ENCODE data around the gene TXNDC5. TPM values are rescaled to one million over a fixed set of nuclear protein-coding genes. Genes with fewer than 3 reads are reported as not detected.

The TXNDC5 gene
- total RNA-seq, 2 donors from 2014 or later = 151 to 172 TPM

DNA sequence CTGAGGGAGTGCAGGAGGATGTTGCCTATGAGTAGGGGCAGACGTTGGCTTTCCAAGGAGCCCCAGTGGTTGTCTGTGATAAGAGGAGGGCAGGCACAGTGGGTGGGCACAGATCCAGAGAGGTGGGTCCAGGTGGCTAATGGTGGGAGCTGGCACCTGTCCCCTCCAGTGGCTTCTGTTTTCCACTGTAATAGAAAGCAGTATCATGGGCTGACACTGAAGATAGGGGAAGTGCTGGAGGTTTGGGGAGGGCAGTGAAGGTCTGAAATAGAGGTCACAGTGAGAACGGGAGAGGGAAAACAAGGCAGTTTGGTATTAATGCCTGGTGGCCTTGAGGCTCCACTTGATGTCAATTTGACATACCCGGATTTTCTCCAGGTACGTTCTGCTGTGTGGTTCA is 10.5 kb upstream of the TXNDC5 start:
- H3K9me3 ChIP-seq = peaks cover 4% of the 10 kb centered on the region
- H3K27me3 ChIP-seq (replicated peaks; ENCODE audit: insufficient read depth) = no peaks in the 10 kb centered on the region
- H3K36me3 ChIP-seq = no peaks in the 10 kb centered on the region
- no peaks in the 10 kb centered on the region for H3K4me1 ChIP-seq (ENCODE audit: control insufficient read depth in 1 of 2, low read depth in 2 of 2)
- TF ChIP-seq, protein P1, sequence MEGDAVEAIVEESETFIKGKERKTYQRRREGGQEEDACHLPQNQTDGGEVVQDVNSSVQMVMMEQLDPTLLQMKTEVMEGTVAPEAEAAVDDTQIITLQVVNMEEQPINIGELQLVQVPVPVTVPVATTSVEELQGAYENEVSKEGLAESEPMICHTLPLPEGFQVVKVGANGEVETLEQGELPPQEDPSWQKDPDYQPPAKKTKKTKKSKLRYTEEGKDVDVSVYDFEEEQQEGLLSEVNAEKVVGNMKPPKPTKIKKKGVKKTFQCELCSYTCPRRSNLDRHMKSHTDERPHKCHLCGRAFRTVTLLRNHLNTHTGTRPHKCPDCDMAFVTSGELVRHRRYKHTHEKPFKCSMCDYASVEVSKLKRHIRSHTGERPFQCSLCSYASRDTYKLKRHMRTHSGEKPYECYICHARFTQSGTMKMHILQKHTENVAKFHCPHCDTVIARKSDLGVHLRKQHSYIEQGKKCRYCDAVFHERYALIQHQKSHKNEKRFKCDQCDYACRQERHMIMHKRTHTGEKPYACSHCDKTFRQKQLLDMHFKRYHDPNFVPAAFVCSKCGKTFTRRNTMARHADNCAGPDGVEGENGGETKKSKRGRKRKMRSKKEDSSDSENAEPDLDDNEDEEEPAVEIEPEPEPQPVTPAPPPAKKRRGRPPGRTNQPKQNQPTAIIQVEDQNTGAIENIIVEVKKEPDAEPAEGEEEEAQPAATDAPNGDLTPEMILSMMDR (IDR thresholded peaks at IDR 0.05) = no peak
- ATAC-seq (ENCODE audit: insufficient number of reproducible peaks, low FRiP score, low read depth) = no peak
- no peak overlapping the region for H3K4me3 ChIP-seq
- no peak for DNase-seq (ENCODE audit: low spot score)
- H3K27ac ChIP-seq = no peak overlapping the region

DNA sequence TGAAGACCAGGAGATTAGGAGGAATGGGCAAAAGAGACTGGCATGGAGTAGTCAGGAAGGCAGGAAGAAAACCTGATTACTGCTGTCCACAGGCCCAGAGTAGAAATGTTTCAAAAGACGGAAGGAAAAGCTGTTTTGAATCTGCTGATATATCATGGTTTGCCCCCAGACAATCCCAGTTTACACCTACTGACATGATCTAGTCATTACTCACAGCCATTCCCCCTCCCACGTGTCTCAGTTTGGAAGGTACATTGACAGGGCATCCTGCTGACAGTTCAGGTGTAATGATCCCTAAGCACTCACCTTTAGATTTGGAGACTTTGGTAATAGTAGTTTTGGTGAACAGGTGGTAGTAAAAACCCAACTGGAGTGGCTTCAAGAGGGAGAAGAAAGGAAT is 9.8 kb upstream of the TXNDC5 start:
- H3K4me1 ChIP-seq (ENCODE audit: control insufficient read depth in 1 of 2, low read depth in 2 of 2) = no peaks in the 10 kb centered on the region
- no peak overlapping the region for H3K4me3 ChIP-seq
- no peaks in the 10 kb centered on the region for H3K9me3 ChIP-seq
- no peaks in the 10 kb centered on the region for H3K36me3 ChIP-seq
- DNase-seq (ENCODE audit: low spot score) (no peak), ATAC-seq (ENCODE audit: insufficient number of reproducible peaks, low FRiP score, low read depth) (no peak)
- no peaks in the 10 kb centered on the region for H3K27me3 ChIP-seq (replicated peaks; ENCODE audit: insufficient read depth)
- no peak overlapping the region for H3K27ac ChIP-seq
- TF ChIP-seq, protein P1 (IDR thresholded peaks at IDR 0.05) = no peak

DNA sequence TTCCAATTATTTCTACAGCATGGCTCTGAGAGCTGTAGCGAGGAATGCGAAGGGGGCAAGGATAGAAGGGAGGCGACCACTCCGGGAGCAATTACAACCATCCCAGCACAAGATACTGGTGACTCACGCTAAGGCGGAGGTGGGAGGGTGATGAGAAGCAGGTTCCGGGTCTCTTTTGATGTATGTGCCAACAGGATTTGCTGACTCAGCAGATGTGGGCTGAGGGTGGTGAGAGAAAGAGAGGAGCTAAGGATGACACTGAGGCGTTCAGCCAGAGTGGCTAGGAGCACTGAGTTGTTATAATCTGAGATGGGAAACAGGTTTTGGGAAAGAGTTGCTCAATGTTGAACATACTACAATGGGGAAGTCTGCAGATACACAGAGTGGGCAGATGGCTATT is 9.3 kb upstream of the TXNDC5 start:
- no peak for ATAC-seq (ENCODE audit: insufficient number of reproducible peaks, low FRiP score, low read depth)
- TF ChIP-seq, protein P1 (IDR thresholded peaks at IDR 0.05) = no peak
- Histone ChIP-seq H3K36me3 (no peaks in the 10 kb centered on the region), H3K27ac (no peak overlapping the region), H3K27me3 (replicated peaks; ENCODE audit: insufficient read depth) (no peaks in the 10 kb centered on the region), H3K4me1 (ENCODE audit: control insufficient read depth in 1 of 2, low read depth in 2 of 2) (no peaks in the 10 kb centered on the region), H3K9me3 (no peaks in the 10 kb centered on the region), H3K4me3 (no peak overlapping the region)
- DNase-seq (ENCODE audit: low spot score) = no peak

DNA sequence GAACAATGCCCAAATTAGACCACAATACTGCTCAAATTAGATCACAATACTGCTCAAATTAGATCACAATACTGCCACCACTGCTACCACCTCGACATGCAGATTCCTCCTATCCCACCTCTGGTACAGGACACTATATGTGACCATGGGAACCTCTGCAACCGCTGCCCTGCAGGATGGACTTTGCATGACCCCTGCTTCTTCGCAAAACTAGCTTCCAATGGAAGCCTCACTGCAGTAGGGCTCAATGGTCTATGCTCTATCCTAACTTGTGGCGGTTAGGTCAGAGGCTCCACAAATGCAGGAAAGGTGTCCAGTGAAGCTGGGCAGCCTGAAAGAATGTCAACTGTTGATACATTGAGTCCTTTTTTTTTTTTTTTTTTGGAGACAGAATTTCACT is 7.8 kb upstream of the TXNDC5 start:
- ATAC-seq (ENCODE audit: insufficient number of reproducible peaks, low FRiP score, low read depth) = no peak
- TF ChIP-seq, protein P1 (IDR thresholded peaks at IDR 0.05) = no peak
- H3K4me1 ChIP-seq (ENCODE audit: control insufficient read depth in 1 of 2, low read depth in 2 of 2) = no peaks in the 10 kb centered on the region

DNA sequence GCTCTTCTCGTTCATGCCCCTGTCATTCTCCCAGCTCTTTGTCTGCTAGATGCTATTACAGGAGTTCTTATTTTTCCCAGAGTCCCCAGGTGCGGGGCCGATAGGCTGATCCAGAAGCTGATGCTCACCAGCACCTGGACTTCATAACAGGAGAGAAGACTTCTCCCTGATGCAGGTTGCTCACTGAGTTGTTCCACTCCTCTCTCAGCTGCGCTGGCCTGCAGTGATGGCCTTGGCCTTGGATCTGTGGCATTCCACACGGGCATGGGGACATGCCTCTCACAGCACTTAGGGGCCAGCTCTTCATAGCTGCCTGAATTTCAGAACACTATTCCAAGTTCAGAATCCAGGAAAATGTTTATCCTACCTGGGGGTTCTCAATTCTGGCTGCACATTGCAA is 7.1 kb upstream of the TXNDC5 start:
- ATAC-seq (ENCODE audit: insufficient number of reproducible peaks, low FRiP score, low read depth) (no peak), DNase-seq (ENCODE audit: low spot score) (no peak)
- TF ChIP-seq, protein P1 (IDR thresholded peaks at IDR 0.05) = no peak
- no peaks in the 10 kb centered on the region for H3K4me1 ChIP-seq (ENCODE audit: control insufficient read depth in 1 of 2, low read depth in 2 of 2)
- H3K27ac ChIP-seq = no peak overlapping the region
- no peak overlapping the region for H3K4me3 ChIP-seq
- H3K27me3 ChIP-seq (replicated peaks; ENCODE audit: insufficient read depth) = no peaks in the 10 kb centered on the region
- no peaks in the 10 kb centered on the region for H3K9me3 ChIP-seq
- no peaks in the 10 kb centered on the region for H3K36me3 ChIP-seq

More for the DNA sequence above, 7.8 kb upstream of the TXNDC5 start:
- Histone ChIP-seq H3K9me3 (no peaks in the 10 kb centered on the region), H3K27me3 (replicated peaks; ENCODE audit: insufficient read depth) (no peaks in the 10 kb centered on the region), H3K4me3 (no peak overlapping the region), H3K27ac (no peak overlapping the region), H3K36me3 (no peaks in the 10 kb centered on the region)
- no peak for DNase-seq (ENCODE audit: low spot score)
